B cell (primary cell): ENCODE results near the gene DLG2. TPM values are rescaled to one million over a fixed set of nuclear protein-coding genes. Genes with fewer than 3 reads are reported as not detected.

Experiments used
- ATAC-seq: fragments of 200-7000 bp; cut with Tn5 transposase; one replicate; pipeline ENCODE4 v1.10.0; 2021; ENCODE audit warnings: low read depth, mild to moderate bottlenecking, moderate number of reproducible peaks, moderate library complexity
- CTCF ChIA-PET: fragments of 350-600 bp; sonication (Branson Sonifier 250); formaldehyde crosslinking; loops from one replicate; lab custom pipeline; 2021; ENCODE audit warnings: antibody characterized with exemption, inconsistent platforms; lab: Charles Lee
- POLR2A ChIA-PET: fragments of 350-600 bp; sonication (Branson Sonifier 250); formaldehyde crosslinking; loops from one replicate; lab custom pipeline; 2021; ENCODE audit warnings: antibody characterized with exemption; lab: Charles Lee
- DNase-seq: peaks from one replicate; pipeline ENCODE4 v3.0.0; 2013
- H2AFZ ChIP-seq: 2 replicates; pipeline ENCODE4 v1.6.1; 2012; ENCODE audit warnings: mild to moderate bottlenecking, low read depth, low read length; ENCODE audit not compliant: insufficient read depth, poor library complexity, severe bottlenecking
- H3K27ac ChIP-seq, 2 donors: 1 replicate in 1 of 2; 2 replicates in 1 of 2; pipeline ENCODE4 v1.5.1; 2012 to 2013; ENCODE audit warnings: low read length in 2 of 2, mild to moderate bottlenecking in 2 of 2, moderate library complexity in 1 of 2
- H3K27me3 ChIP-seq, 4 experiments: fragments of 200-600 bp in 1 of 4; sonication (generic) in 1 of 4; replicated peaks in 1 of 4; 1 replicate in 2 of 4; 2 replicates in 2 of 4; pipeline versions ENCODE4 v1.6.1 to v1.7.0; 2013 to 2016; ENCODE audit warnings: low read length in 3 of 4, mild to moderate bottlenecking in 2 of 4, mixed read lengths in 1 of 4, moderate library complexity in 1 of 4; ENCODE audit not compliant: insufficient read depth in 4 of 4, control insufficient read depth in 3 of 4; ENCODE audit errors: control extremely low read depth in 1 of 4
- H3K36me3 ChIP-seq, 2 experiments: replicated peaks in 1 of 2; 1 replicate in 1 of 2; 2 replicates in 1 of 2; pipeline versions ENCODE4 v1.6.1 to v1.7.1; 2013; ENCODE audit warnings: low read length in 1 of 2; ENCODE audit not compliant: insufficient read depth in 2 of 2, control insufficient read depth in 1 of 2; ENCODE audit errors: control extremely low read depth in 1 of 2, extremely low read depth in 1 of 2
- H3K4me1 ChIP-seq, 2 donors: fragments of 200-600 bp in 1 of 2; sonication (generic) in 1 of 2; 1 replicate in 1 of 2; 2 replicates in 1 of 2; pipeline versions ENCODE4 v1.5.1 to v1.6.1; 2013 to 2017; ENCODE audit warnings: low read length in 2 of 2; ENCODE audit not compliant: control insufficient read depth in 2 of 2, insufficient read depth in 2 of 2
- H3K4me2 ChIP-seq: replicated peaks from 2 replicates; pipeline ENCODE3; 2012; ENCODE audit warnings: mild to moderate bottlenecking, low read depth, low read length; ENCODE audit not compliant: poor library complexity, severe bottlenecking
- H3K4me3 ChIP-seq, 5 experiments: fragments of 200-600 bp in 1 of 5; sonication (generic) in 1 of 5; 1 replicate in 3 of 5; 2 replicates in 2 of 5; pipeline versions ENCODE4 v1.5.1 to v1.7.0; 2011 to 2016; ENCODE audit warnings: low read length in 4 of 5, mild to moderate bottlenecking in 4 of 5, low read depth in 2 of 5, control low read depth in 1 of 5, moderate library complexity in 1 of 5; ENCODE audit not compliant: insufficient read depth in 1 of 5; ENCODE audit errors: control extremely low read depth in 1 of 5, extremely low read depth in 1 of 5
- H3K79me2 ChIP-seq: fragments of 200-600 bp; sonication (generic); one replicate; pipeline ENCODE4 v1.6.0; 2016; ENCODE audit warnings: low read length; ENCODE audit not compliant: control insufficient read depth, insufficient read depth
- H3K9ac ChIP-seq: fragments of 200-600 bp; sonication (generic); 2 replicates; pipeline ENCODE4 v1.6.1; 2017; ENCODE audit warnings: mild to moderate bottlenecking, low read length, moderate library complexity
- H3K9me3 ChIP-seq, 3 donors: one replicate each; pipeline versions ENCODE4 v1.6.1 to v1.7.1; 2013; ENCODE audit warnings: low read length in 2 of 3; ENCODE audit not compliant: control insufficient read depth in 2 of 3, insufficient read depth in 1 of 3; ENCODE audit errors: control extremely low read depth in 1 of 3
- H4K20me1 ChIP-seq: 2 replicates; pipeline ENCODE4 v1.6.0; 2012; ENCODE audit warnings: mild to moderate bottlenecking, low read length; ENCODE audit not compliant: insufficient read depth, control insufficient read depth, poor library complexity, severe bottlenecking
- H3K27ac Mint-ChIP-seq: one replicate; pipeline ENCODE4 v1.8.0; 2021; ENCODE audit warnings: mixed read lengths
- H3K27me3 Mint-ChIP-seq: one replicate; pipeline ENCODE4 v1.8.0; 2021; ENCODE audit warnings: mixed read lengths
- H3K4me1 Mint-ChIP-seq: one replicate; pipeline ENCODE4 v1.8.0; 2021; ENCODE audit warnings: mixed read lengths
- H3K4me3 Mint-ChIP-seq: one replicate; pipeline ENCODE4 v1.8.0; 2021; ENCODE audit warnings: mixed read lengths
- H3K9me3 Mint-ChIP-seq: one replicate; pipeline ENCODE4 v1.8.0; 2022; ENCODE audit warnings: mixed read lengths; ENCODE audit not compliant: insufficient read depth
- EZH2 ChIP-seq: IDR thresholded peaks from 2 replicates; pipeline ENCODE4 v1.6.1; 2012; ENCODE audit warnings: borderline replicate concordance, low read depth, mild to moderate bottlenecking, moderate library complexity, low read length; ENCODE audit not compliant: insufficient read depth, poor library complexity, severe bottlenecking
- WGBS: methylation state at CpG from one replicate; pipeline ENCODE4 v1.1.5; 2013; ENCODE audit warnings: missing lambda C conversion rate; ENCODE audit not compliant: insufficient coverage; 5-methylcytosine and 5-hydroxymethylcytosine counted together
- intact Hi-C: fragments of 100-400 bp; cut with micrococcal nuclease; formaldehyde crosslinking; loops from one replicate; pipeline ENCODE4 v1.10.0; 2022
- polyA plus RNA-seq: library from polyadenylated mRNA; depleted of rRNA; stranded (reverse); fragments of >200 nt; gene quantifications from 2 replicates; pipeline ENCODE4 v1.2.3, GENCODE V29; 2012
- total RNA-seq, 2 donors: library from RNA; stranded (reverse); fragments of 120-200 nt in 1 of 2; gene quantifications; 1 replicate in 1 of 2; 2 replicates in 1 of 2; pipeline versions ENCODE4 v1.2.3 to v1.2.4, GENCODE V29; 2013 to 2022
- TF ChIP-seq, protein P1 (sequence below): fragments of 200-600 bp; IDR thresholded peaks from one replicate; pipeline ENCODE4 v1.8.0; 2022; ENCODE audit warnings: antibody characterized with exemption, mild to moderate bottlenecking

Gene DLG2
- total and polyA plus RNA-seq, 2 donors (not counting 1 experiment from before 2014, with no cell fraction given) = 0.54 to 5.4 TPM

DNA sequence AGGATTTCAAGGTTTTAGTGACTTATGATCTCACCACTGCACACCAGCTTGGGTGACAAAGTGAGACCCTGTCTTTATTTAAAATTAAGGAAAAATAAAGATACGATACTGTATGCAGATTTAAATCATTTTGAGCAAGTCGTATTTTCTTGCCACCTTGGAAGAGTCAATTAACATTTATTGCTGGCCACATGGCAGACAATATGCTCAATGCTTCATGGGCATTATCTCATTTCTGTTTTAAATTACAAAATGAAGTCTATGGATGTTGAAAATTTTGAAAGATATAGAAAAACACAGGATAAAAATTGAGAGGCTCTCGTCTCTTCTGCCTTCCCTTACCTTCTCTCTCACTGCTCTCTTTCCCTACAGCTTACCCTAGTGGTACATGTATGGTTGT lies 1992.0 kb downstream of the DLG2 start:
- Histone ChIP-seq H2AFZ (no peak overlapping the region), H3K36me3 (no peaks in the 10 kb centered on the region), H3K4me2 (no peak overlapping the region), H3K79me2 (no peaks in the 10 kb centered on the region), H3K9ac (no peak overlapping the region), H3K27me3 (no peaks in the 10 kb centered on the region), H3K9me3 (no peaks in the 10 kb centered on the region), H4K20me1 (no peaks in the 10 kb centered on the region), H3K4me1 (no peaks in the 10 kb centered on the region), H3K4me3 (no peak overlapping the region), H3K27ac (no peak overlapping the region)
- H3K4me3 Mint-ChIP-seq = no peak overlapping the region
- intact Hi-C loops = no loop called here
- ATAC-seq = no peak
- CTCF ChIA-PET = no interaction called here
- peaks cover 3% of the 10 kb centered on the region for H3K27me3 Mint-ChIP-seq
- 100% methylated on average over 2 of the region's 3 CpGs for WGBS
- H3K9me3 Mint-ChIP-seq = no peaks in the 10 kb centered on the region
- TF ChIP-seq, protein P1, sequence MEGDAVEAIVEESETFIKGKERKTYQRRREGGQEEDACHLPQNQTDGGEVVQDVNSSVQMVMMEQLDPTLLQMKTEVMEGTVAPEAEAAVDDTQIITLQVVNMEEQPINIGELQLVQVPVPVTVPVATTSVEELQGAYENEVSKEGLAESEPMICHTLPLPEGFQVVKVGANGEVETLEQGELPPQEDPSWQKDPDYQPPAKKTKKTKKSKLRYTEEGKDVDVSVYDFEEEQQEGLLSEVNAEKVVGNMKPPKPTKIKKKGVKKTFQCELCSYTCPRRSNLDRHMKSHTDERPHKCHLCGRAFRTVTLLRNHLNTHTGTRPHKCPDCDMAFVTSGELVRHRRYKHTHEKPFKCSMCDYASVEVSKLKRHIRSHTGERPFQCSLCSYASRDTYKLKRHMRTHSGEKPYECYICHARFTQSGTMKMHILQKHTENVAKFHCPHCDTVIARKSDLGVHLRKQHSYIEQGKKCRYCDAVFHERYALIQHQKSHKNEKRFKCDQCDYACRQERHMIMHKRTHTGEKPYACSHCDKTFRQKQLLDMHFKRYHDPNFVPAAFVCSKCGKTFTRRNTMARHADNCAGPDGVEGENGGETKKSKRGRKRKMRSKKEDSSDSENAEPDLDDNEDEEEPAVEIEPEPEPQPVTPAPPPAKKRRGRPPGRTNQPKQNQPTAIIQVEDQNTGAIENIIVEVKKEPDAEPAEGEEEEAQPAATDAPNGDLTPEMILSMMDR = no peak
- TF ChIP-seq EZH2 = no peak
- DNase-seq = no peak
- H3K27ac Mint-ChIP-seq = no peak overlapping the region
- POLR2A ChIA-PET = no interaction called here
- H3K4me1 Mint-ChIP-seq = no peaks in the 10 kb centered on the region

GRCh38 chr11:83630211-83630610 lies 1996.9 kb downstream of the DLG2 start:
- Histone ChIP-seq H3K79me2 (no peaks in the 10 kb centered on the region), H3K27me3 (peaks cover 0 to 5% (median 0%) of the 10 kb centered on the region in 4 experiments), H3K27ac (no peak overlapping the region), H3K4me3 (no peak overlapping the region), H2AFZ (no peak overlapping the region), H3K9ac (no peak overlapping the region), H3K36me3 (no peaks in the 10 kb centered on the region), H3K4me2 (no peak overlapping the region), H3K4me1 (no peaks in the 10 kb centered on the region), H4K20me1 (no peaks in the 10 kb centered on the region), H3K9me3 (no peaks in the 10 kb centered on the region)
- WGBS = no CpG with 5 or more reads among the region's 1 CpG
- no peaks in the 10 kb centered on the region for H3K4me1 Mint-ChIP-seq
- peaks cover 15% of the 10 kb centered on the region for H3K27me3 Mint-ChIP-seq
- ATAC-seq (no peak), DNase-seq (no peak)
- CTCF ChIA-PET = no interaction called here
- POLR2A ChIA-PET = no interaction called here
- no peak overlapping the region for H3K4me3 Mint-ChIP-seq
- TF ChIP-seq, protein P1 = no peak
- TF ChIP-seq EZH2 = no peak
- intact Hi-C loops = no loop called here
- no peak overlapping the region for H3K27ac Mint-ChIP-seq
- H3K9me3 Mint-ChIP-seq = no peaks in the 10 kb centered on the region
